B cell (primary cell): ENCODE measurements around the gene PUS7.

Source experiments
- EZH2 ChIP-seq: IDR thresholded peaks from 2 replicates; pipeline ENCODE4 v1.6.1; 2012; ENCODE audit warnings: borderline replicate concordance, low read depth, mild to moderate bottlenecking, moderate library complexity, low read length; ENCODE audit not compliant: insufficient read depth, poor library complexity, severe bottlenecking
- TF ChIP-seq, protein P1 (sequence below): fragments of 200-600 bp; IDR thresholded peaks from one replicate; pipeline ENCODE4 v1.8.0; 2022; ENCODE audit warnings: antibody characterized with exemption, mild to moderate bottlenecking

DNA sequence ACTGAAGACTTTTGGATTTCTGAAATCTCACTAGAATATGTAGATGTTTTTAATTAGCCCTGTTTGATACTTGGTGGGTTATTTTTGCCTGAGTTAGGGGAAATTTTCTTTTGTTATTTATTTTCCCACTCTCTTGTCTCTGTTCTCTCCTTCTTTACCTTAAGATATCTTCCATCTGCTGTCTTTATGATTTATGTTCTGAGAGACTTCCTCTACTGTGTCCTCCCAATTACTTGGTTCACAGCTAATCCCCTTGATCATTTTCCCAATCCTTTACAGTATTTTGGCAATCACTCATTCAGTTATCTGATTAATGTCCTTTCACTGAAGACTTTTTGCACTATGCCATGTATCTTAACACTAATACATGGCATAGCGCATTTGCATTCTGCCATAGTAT, 83.8 kb downstream of the PUS7 start:
- TF ChIP-seq, protein P1, sequence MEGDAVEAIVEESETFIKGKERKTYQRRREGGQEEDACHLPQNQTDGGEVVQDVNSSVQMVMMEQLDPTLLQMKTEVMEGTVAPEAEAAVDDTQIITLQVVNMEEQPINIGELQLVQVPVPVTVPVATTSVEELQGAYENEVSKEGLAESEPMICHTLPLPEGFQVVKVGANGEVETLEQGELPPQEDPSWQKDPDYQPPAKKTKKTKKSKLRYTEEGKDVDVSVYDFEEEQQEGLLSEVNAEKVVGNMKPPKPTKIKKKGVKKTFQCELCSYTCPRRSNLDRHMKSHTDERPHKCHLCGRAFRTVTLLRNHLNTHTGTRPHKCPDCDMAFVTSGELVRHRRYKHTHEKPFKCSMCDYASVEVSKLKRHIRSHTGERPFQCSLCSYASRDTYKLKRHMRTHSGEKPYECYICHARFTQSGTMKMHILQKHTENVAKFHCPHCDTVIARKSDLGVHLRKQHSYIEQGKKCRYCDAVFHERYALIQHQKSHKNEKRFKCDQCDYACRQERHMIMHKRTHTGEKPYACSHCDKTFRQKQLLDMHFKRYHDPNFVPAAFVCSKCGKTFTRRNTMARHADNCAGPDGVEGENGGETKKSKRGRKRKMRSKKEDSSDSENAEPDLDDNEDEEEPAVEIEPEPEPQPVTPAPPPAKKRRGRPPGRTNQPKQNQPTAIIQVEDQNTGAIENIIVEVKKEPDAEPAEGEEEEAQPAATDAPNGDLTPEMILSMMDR: no peak
- TF ChIP-seq EZH2: no peak
